ENCODE data around the gene TULP1. TPM values are rescaled to one million over a fixed set of nuclear protein-coding genes. Genes with fewer than 3 reads are reported as not detected.

The TULP1 gene
- total RNA-seq, 1 experiment from 2014 or later = not detected

DNA sequence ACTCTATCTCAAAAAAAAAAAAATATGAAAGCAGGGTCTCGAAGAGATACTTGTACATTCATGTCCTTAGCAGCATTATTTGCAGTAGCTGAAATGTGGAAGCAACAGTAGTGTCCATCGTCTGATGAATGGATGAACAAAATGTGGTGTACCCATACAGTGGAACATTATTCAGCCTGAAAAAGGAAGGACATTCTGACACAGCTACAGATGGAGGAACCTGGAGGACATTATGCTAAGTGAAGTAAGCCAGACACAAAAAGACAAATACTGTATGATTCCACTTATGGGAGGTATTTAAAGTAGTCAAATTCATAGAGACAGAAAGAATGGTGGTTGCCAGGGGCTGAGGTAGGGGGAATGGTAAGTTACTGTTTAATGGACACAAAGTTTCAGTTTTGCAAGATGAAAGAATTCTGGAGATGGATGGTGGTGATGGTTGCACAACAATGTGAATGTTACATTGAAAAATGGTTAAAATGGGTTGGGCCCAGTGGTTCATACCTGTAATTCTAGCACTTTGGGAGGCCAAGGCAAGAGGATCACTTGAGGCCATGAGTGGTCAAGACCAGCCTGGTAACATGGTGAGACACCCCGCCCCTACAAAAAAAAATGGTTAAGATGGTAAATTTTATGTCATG is 11.8 kb upstream of the TULP1 start:
- H3K27ac ChIP-seq (ENCODE audit: low read depth, low read length, poor library complexity, severe bottlenecking) = no peak overlapping the region
- H3K4me3 ChIP-seq (ENCODE audit: low read depth, low read length, poor library complexity, severe bottlenecking) = no peak overlapping the region
- BruUV-seq (replicated peaks) = no TSS peak
- no peaks in the 10 kb centered on the region for H3K9me3 ChIP-seq (ENCODE audit: low read depth, low read length, poor library complexity, severe bottlenecking)
- H3K4me1 ChIP-seq (ENCODE audit: insufficient read depth, low read length, poor library complexity, severe bottlenecking) = no peaks in the 10 kb centered on the region
- CTCF ChIA-PET = interaction anchor here (1.0 to 4.4 kb wide), 2 partner anchors 202 to 213 kb away, joined by 12 to 52 read pairs; partner anchors contain the start of gene ARMC12
- POLR2A ChIA-PET (ENCODE audit: low non-redundant PET) = no interaction called here
- intact Hi-C loops (cut with micrococcal nuclease; ENCODE audit: unreplicated experiment) = loop anchor here (10.0 kb wide), 1 partner anchor 60 kb away; no protein-coding TSS in a partner anchor
- no peak for DNase-seq (ENCODE audit: low spot score)
- TF ChIP-seq EZH2 (IDR thresholded peaks at IDR 0.05; ENCODE audit: borderline replicate concordance, low read depth, low read length, poor library complexity, severe bottlenecking) (no peak), CTCF (conservative IDR thresholded peaks at IDR 0.05; ENCODE audit: low read depth, low read length) (no peak)
- H3K36me3 ChIP-seq (ENCODE audit: insufficient read depth, low read length, poor library complexity, severe bottlenecking) = no peaks in the 10 kb centered on the region
- H3K27me3 ChIP-seq (replicated peaks; ENCODE audit: insufficient read depth, low read depth, low read length, poor library complexity) = no peaks in the 10 kb centered on the region

DNA sequence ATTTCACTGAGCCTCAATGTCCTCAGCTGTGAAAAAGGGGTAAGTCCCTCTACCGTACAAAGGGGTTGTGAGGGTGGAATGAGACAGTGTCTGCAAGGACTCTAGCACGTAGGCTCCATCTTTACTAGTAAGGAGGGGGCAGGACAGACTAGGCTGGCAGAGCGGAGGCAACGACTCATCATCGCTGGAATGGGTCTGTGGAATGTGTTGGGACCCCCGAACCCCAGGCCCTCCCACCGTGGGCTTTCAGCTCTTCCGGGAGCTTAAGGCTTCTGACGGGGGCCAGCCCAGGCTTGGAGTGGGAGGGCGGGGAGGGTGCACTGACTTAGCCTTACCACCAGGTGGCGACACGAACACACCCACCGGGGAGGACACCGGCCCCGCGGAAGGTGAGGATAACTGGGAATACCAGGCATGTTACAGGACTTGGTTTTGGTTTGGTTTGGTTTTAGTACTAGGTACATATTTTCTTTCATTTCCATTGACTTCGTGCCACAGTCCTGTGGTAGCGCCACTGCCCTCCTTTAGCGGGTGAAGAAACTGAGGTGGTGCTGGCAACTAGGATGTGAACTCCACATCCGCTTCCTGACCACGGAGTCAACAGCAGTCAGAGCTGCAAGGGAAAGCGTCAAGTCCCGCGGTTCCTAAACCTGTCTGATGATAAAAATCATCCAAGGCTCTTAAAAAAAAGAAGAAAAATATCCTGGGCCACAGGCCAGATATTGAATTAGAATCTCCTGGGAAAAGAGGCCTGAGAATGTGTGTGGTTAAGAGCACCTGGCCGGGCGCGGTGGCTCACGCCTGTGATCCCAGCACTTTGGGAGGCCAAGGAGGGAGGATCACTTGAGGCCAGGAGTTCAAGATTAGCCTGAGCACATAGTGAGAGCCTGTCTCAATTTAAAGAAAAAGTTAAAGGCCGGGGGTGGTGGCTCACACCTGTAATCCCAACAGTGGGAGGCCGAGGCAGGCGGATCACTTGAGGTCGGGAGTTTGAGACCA is 10.3 kb upstream of the TULP1 start:
- BruUV-seq (replicated peaks) = no TSS peak
- Histone ChIP-seq H3K9me3 (ENCODE audit: low read depth, low read length, poor library complexity, severe bottlenecking) (no peaks in the 10 kb centered on the region), H3K27me3 (replicated peaks; ENCODE audit: insufficient read depth, low read depth, low read length, poor library complexity) (no peaks in the 10 kb centered on the region), H3K27ac (ENCODE audit: low read depth, low read length, poor library complexity, severe bottlenecking) (no peak overlapping the region), H3K4me3 (ENCODE audit: low read depth, low read length, poor library complexity, severe bottlenecking) (no peak overlapping the region), H3K4me1 (ENCODE audit: insufficient read depth, low read length, poor library complexity, severe bottlenecking) (no peaks in the 10 kb centered on the region), H3K36me3 (ENCODE audit: insufficient read depth, low read length, poor library complexity, severe bottlenecking) (no peaks in the 10 kb centered on the region)
- DNase-seq (ENCODE audit: low spot score) = peak; percentile 81
- no peak for TF ChIP-seq EZH2 (IDR thresholded peaks at IDR 0.05; ENCODE audit: borderline replicate concordance, low read depth, low read length, poor library complexity, severe bottlenecking)
- TF ChIP-seq CTCF (conservative IDR thresholded peaks at IDR 0.05; ENCODE audit: low read depth, low read length) = peak; percentile 95
- CTCF ChIA-PET = interaction anchor here (0.5 to 4.4 kb wide), 36 partner anchors 10 to 956 kb away, joined by 3 to 52 read pairs (median 5); partner anchors contain the start of genes ARMC12 and LHFPL5
- intact Hi-C loops (cut with micrococcal nuclease; ENCODE audit: unreplicated experiment) = loop anchor here (1.0 to 10.0 kb wide), 2 partner anchors 62 to 214 kb away; partner anchors contain the start of gene ARMC12
- POLR2A ChIA-PET (ENCODE audit: low non-redundant PET) = interaction anchor here (0.6 kb wide), 3 partner anchors 53 to 580 kb away, joined by 5 to 9 read pairs (median 9); no protein-coding TSS in a partner anchor

DNA sequence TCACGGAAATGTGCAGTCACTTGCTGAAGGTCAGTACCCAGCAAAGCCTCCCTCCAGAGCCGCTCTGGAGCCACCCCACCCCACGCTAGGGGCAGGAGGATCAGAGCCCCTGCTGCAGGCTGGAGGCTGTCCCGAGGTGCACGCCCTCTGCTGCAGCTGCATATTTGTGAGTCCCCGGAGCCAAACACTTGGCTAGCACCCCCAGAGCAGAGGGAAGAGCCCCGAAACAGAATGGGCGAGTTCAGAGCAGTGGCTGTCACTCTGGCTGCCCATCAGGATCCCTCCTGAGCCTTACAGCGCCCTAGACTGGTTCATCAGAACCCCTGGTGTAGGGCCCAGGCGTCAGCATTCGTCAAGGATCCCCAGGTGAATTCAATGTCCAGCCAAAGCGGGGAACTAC is 9.5 kb upstream of the TULP1 start:
- no peaks in the 10 kb centered on the region for H3K4me1 ChIP-seq (ENCODE audit: insufficient read depth, low read length, poor library complexity, severe bottlenecking)
- BruUV-seq (replicated peaks) = no TSS peak
- no peak for DNase-seq (ENCODE audit: low spot score)
- H3K4me3 ChIP-seq (ENCODE audit: low read depth, low read length, poor library complexity, severe bottlenecking) = no peak overlapping the region
- ChIA-PET CTCF (interaction anchor here (0.5 to 4.4 kb wide), 35 partner anchors 11 to 957 kb away, joined by 3 to 52 read pairs (median 5); partner anchors contain the start of genes ARMC12 and LHFPL5), POLR2A (ENCODE audit: low non-redundant PET) (interaction anchor here (0.6 kb wide), 2 partner anchors 232 to 581 kb away, joined by 5 to 9 read pairs; no protein-coding TSS in a partner anchor)
- intact Hi-C loops (cut with micrococcal nuclease; ENCODE audit: unreplicated experiment) = loop anchor here (10.0 kb wide), 1 partner anchor 63 kb away; no protein-coding TSS in a partner anchor
- no peaks in the 10 kb centered on the region for H3K27me3 ChIP-seq (replicated peaks; ENCODE audit: insufficient read depth, low read depth, low read length, poor library complexity)
- no peaks in the 10 kb centered on the region for H3K36me3 ChIP-seq (ENCODE audit: insufficient read depth, low read length, poor library complexity, severe bottlenecking)
- H3K9me3 ChIP-seq (ENCODE audit: low read depth, low read length, poor library complexity, severe bottlenecking) = no peaks in the 10 kb centered on the region
- no peak overlapping the region for H3K27ac ChIP-seq (ENCODE audit: low read depth, low read length, poor library complexity, severe bottlenecking)
- TF ChIP-seq EZH2 (IDR thresholded peaks at IDR 0.05; ENCODE audit: borderline replicate concordance, low read depth, low read length, poor library complexity, severe bottlenecking) (no peak), CTCF (conservative IDR thresholded peaks at IDR 0.05; ENCODE audit: low read depth, low read length) (no peak)

Measured in A673 (cell line).